ENCODE data around the gene THAP8.

- TF ChIP-seq CTCF (IDR thresholded peaks at IDR 0.05) (no peak), POLR2A (IDR thresholded peaks at IDR 0.05) (no peak)
Measured at GRCh38 chr19:36006955-36007354, 47.1 kb downstream of the THAP8 start.
